Measurements from ENCODE around the gene RAF1.
"Not testable (repeated sequence)": the region's sequence is repeated elsewhere in the genome, so short reads cannot be mapped to it uniquely, and the experiment has no call there.

RAF1 gene

GRCh38 chr3:12681089-12681942 lies 17.4 kb upstream of the RAF1 start:
- ChIA-PET CTCF (interaction anchor here (1.4 to 1.8 kb wide), 3 partner anchors 25 to 161 kb away, joined by 3 to 6 read pairs (median 4); no protein-coding TSS in a partner anchor), POLR2A (no interaction called here)
- TF ChIP-seq, protein P1, sequence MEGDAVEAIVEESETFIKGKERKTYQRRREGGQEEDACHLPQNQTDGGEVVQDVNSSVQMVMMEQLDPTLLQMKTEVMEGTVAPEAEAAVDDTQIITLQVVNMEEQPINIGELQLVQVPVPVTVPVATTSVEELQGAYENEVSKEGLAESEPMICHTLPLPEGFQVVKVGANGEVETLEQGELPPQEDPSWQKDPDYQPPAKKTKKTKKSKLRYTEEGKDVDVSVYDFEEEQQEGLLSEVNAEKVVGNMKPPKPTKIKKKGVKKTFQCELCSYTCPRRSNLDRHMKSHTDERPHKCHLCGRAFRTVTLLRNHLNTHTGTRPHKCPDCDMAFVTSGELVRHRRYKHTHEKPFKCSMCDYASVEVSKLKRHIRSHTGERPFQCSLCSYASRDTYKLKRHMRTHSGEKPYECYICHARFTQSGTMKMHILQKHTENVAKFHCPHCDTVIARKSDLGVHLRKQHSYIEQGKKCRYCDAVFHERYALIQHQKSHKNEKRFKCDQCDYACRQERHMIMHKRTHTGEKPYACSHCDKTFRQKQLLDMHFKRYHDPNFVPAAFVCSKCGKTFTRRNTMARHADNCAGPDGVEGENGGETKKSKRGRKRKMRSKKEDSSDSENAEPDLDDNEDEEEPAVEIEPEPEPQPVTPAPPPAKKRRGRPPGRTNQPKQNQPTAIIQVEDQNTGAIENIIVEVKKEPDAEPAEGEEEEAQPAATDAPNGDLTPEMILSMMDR (IDR thresholded peaks at IDR 0.05; ENCODE audit: control extremely low read depth, extremely low read depth, low read depth, missing control alignments) = no peak
- DNase-seq (ENCODE audit: extremely low spot score) = no peak

DNA sequence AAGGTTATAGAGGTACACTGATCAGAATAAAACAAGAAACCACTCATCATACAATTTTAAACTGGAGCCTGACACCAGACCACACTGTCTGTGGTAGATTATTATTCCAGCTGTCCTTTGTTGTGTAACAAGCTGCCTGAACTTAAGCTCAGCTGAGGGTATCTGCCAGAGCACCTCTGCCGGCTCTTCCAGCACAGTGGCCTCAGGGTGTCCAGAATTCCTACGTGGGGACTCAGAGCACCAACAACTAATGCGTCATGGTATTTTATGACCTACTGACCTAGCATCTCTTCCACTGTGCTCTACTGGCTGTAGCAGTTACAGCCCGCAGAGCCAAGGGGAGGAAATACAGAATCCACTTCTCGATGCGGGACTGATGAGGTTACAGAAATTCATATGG lies 15.6 kb upstream of the RAF1 start:
- DNase-seq (ENCODE audit: extremely low spot score) = no peak
- ChIA-PET CTCF (interaction anchor here (1.0 to 1.6 kb wide), 3 partner anchors 79 to 498 kb away, joined by 3 to 4 read pairs (median 3); partner anchors contain the start of gene TMEM40), POLR2A (no interaction called here)
- TF ChIP-seq, protein P1 (IDR thresholded peaks at IDR 0.05; ENCODE audit: control extremely low read depth, extremely low read depth, low read depth, missing control alignments) = no peak

DNA sequence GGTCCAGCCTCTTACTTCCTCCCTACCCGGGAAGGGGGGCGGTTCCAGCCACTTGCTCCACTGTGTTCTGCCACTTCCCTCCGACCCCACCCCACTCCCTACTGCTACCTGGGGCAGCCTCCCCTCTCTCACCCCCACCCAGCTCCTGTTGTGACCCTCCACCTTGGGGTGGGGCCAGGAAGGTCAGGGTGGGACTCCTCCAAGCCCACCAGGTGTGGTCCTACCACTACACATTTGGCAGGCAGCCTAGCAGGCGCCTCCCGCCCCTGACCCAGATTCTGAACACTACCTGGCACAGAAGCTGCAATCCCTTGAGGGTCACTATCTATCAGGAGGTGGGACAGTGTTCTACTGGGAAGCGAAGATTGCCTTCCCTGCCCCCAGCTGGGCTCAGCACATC lies 13.7 kb upstream of the RAF1 start:
- ChIA-PET POLR2A (no interaction called here), CTCF (interaction anchor here (2.8 kb wide), 1 partner anchor 29 kb away, joined by 8 read pairs; no protein-coding TSS in a partner anchor)
- DNase-seq (ENCODE audit: extremely low spot score) = no peak
- TF ChIP-seq, protein P1 (IDR thresholded peaks at IDR 0.05; ENCODE audit: control extremely low read depth, extremely low read depth, low read depth, missing control alignments) = no peak

DNA sequence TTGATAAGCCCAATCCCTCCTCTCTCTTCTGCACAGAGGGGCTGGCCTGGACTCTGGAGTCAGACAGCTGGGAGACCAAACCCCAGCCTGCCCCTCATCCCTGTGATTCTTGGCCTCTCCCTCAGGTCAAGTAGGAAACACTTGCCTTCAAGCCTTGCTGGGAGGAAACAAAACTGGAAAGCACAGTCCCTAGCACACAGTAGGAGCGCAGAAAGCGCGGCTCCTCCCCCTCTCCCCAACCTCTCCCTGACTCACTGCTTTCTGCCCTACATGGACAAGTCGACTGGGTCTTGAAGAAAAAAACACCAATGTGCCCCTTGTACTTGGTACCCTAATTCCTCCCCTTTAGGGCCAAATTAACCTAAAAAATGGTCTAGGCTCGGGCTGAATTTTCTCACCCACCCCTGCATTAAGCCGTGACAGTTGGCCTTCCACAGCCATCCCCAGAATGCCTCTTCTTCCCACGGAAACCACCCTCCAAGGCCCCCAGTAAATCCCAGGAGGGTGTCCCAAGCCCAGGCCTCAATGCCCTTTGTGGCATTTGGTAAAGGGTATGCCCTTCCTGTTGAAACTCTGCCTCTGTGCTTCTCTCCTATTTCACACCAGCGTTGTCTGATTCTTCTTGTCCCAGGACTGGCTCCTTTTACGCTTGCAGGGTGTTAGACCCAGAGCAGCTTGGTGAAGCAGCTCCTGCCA lies 11.3 kb upstream of the RAF1 start:
- CTCF ChIA-PET = interaction anchor here (1.3 to 2.8 kb wide), 2 partner anchors 10 to 31 kb away, joined by 3 to 8 read pairs; no protein-coding TSS in a partner anchor
- TF ChIP-seq, protein P1 (IDR thresholded peaks at IDR 0.05; ENCODE audit: control extremely low read depth, extremely low read depth, low read depth, missing control alignments) = no peak

DNA sequence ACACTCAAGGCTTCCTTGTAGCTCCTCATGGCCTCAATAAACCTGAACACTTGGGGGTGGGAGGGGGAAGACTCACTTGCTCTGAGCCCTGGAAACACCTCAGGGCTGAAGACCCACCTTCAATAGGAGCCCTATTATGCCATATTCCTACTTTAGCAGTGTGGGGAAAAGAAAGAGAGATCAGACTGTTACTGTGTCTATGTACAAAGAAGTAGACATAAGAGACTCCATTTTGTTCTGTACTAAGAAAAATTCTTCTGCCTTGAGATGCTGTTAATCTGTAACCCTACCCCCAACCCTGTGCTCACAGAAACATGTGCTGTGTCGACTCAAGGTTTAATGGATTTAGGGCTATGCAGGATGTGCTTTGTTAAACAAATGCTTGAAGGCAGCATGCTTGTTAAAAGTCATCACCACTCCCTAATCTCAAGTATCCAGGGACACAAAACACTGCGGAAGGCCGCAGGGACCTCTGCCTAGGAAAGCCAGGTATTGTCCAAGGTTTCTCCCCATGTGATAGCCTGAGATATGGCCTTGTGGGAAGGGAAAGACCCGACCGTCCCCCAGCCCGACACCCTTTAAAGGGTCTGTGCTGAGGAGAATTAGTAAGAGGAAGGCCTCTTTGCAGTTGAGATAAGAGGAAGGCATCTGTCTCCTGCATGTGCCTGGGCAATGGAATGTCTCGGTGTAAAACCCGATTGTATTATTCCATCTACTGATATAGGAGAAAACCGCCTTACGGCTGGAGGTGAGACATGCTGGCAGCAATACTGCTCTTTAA lies 10.2 kb upstream of the RAF1 start:
- DNase-seq (ENCODE audit: extremely low spot score); POLR2A ChIA-PET; CTCF ChIA-PET: not testable (repeated sequence)

More for the DNA sequence above, 11.3 kb upstream of the RAF1 start:
- POLR2A ChIA-PET = no interaction called here
- no peak for DNase-seq (ENCODE audit: extremely low spot score)

DNA sequence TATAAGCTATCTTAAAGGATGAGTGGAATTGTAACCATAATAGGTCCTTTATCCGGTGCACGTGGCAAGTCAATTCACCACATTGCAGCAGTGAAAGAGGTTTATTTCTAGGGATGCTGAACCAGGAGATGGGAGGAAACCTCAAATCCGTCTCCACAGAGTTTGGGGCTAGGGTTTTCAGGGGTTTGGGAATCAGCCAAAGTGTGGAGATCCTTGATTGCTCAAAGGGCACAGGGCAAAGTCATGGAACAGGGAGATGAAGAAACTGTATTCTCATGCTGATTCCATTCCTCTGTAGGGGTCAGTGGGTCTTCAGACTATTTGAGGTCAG lies 7.2 kb upstream of the RAF1 start:
- ChIA-PET CTCF (no interaction called here), POLR2A (no interaction called here)
- TF ChIP-seq, protein P1 (IDR thresholded peaks at IDR 0.05; ENCODE audit: control extremely low read depth, extremely low read depth, low read depth, missing control alignments) = no peak
- no peak for DNase-seq (ENCODE audit: extremely low spot score)

Data from GM10248 (cell line).